Right lobe of liver (tissue), 4 donors: Measurements from ENCODE around the gene CFL2.

Experiments
- CTCF ChIP-seq, 4 donors: fragments of 200-600 bp in 3 of 4; fragments of 450-650 bp in 1 of 4; IDR thresholded peaks; one replicate each; pipeline versions ENCODE4 v1.5.1 to v1.8.0; 2016 to 2022; ENCODE audit warnings: antibody characterized with exemption in 4 of 4, mild to moderate bottlenecking in 2 of 4
- POLR2A ChIP-seq: fragments of 450-650 bp; IDR thresholded peaks from one replicate; pipeline ENCODE4 v1.6.1; 2017; ENCODE audit warnings: antibody characterized with exemption, mild to moderate bottlenecking
- donor health status: DM: no; HTN: no; CAD: no.
- donor health status: DM: no; HTN: no; CAD: no.
- donor health status: DM: no; HTN: yes; CAD: no.

GRCh38 chr14:34678735-34679134, 35.7 kb downstream of the CFL2 start:
- TF ChIP-seq CTCF (IDR thresholded peaks at IDR 0.05) (no peak), POLR2A (no peak)
